Left colon (tissue), 2 donors: ENCODE measurements around the gene CHN1. TPM values are rescaled to one million over a fixed set of nuclear protein-coding genes. Genes with fewer than 3 reads are reported as not detected.

Source experiments
- ATAC-seq: fragments of 200-7000 bp; cut with Tn5 transposase; one replicate; pipeline ENCODE4 v1.9.1; 2020; ENCODE audit warnings: mild to moderate bottlenecking, moderate library complexity
- DNase-seq, 2 donors: peaks; one replicate each; pipeline ENCODE4 v3.0.0-alpha.2; 2020
- intact Hi-C, 2 donors: fragments of 100-400 bp; cut with DNase I in 1 of 2; cut with micrococcal nuclease in 1 of 2; formaldehyde crosslinking; loops; one replicate each; pipeline versions ENCODE4 v1.11.2 to v1.14.0; 2022; cut with DNase I, micrococcal nuclease
- total RNA-seq, 2 donors: library from RNA; stranded (reverse); fragmentation: NEBNext Ultra II Directional; extraction: Animal tissue kit (Norgen Biotek cat#: 25700); gene quantifications; one replicate each; pipeline ENCODE4 v1.2.1, GENCODE V29; 2021
- donor health status: DM: no; HTN: no; CAD: no.
- donor health status: DM: yes; HTN: yes; CAD: no.

CHN1 gene
- total RNA-seq, 2 donors from 2014 or later = 1.6 to 2.3 TPM

- ATAC-seq (no peak), DNase-seq (no peak)
- intact Hi-C loops = no loop called here
These were observed 20.6 kb downstream of the CHN1 start for GRCh38 chr2:174984561-174984960.

DNA sequence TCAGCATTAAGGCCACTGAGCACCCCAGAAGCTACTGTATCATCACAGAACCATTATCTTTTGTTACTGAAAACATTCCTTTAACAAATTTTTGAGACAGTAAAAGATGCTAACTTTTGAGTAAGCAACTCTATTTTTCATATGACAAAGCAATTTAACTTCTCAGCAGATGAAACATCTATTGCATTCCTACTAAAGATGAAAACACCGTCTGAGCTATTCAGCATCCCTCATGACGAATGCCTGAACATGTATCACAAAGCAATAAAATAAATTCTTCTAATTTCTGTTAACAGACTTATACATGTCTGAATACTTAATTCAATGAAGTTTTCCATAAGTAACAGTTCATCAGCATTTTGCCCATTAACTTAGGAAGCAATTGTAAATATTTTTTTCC, 23.9 kb downstream of the CHN1 start:
- DNase-seq = no peak
- intact Hi-C loops = no loop called here
- ATAC-seq = no peak

DNA sequence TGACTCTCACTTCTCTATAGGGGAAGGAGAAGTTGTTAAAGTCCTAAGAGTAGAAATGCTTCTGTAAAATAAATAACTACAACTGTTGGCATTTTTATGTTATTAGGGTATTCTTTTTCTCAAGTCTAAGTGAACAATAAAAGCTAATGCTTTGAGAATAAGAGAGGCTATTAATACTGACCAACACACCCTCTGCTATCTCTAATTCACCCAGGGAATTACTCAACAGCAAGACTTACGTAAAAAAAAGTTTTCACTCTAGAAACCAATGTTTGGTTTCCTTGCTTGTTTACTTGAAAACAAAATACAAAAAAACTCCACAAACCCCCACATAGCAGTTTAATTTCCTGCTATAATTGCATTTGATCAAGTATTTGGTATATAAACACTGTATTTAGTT, 25.2 kb downstream of the CHN1 start:
- intact Hi-C loops = no loop called here
- ATAC-seq = no peak

GRCh38 chr2:174977364-174977763, 27.8 kb downstream of the CHN1 start:
- ATAC-seq (no peak), DNase-seq (no peak)
- intact Hi-C loops = no loop called here

More for the DNA sequence above, 25.2 kb downstream of the CHN1 start:
- no peak for DNase-seq

GRCh38 chr2:174974131-174974530, 31.1 kb downstream of the CHN1 start:
- intact Hi-C loops = no loop called here
- no peak for ATAC-seq
- no peak for DNase-seq

DNA sequence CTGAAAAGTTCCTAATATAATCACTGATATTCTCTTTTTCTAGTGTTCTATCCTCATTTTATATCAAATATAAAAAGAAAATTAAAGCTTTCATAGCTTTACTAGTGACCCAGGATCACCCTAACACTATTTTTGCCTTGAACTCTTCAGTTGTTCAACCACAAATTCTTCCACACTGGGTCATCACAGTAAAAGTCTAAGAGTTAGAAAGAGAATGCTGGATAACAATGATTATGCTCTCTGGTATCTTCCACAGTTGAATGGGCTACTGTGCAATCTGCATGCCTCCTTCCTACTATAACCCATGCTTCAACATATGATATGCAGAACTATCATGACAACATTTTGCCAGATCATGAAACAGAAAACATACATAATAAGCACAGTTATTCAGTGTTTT, 32.3 kb downstream of the CHN1 start:
- no peak for ATAC-seq
- intact Hi-C loops = no loop called here
- no peak for DNase-seq

- DNase-seq = peak; percentile 41 to 51
- intact Hi-C loops = no loop called here
- peak; percentile 98 for ATAC-seq
These were observed 33.1 kb downstream of the CHN1 start for GRCh38 chr2:174971868-174972781.

DNA sequence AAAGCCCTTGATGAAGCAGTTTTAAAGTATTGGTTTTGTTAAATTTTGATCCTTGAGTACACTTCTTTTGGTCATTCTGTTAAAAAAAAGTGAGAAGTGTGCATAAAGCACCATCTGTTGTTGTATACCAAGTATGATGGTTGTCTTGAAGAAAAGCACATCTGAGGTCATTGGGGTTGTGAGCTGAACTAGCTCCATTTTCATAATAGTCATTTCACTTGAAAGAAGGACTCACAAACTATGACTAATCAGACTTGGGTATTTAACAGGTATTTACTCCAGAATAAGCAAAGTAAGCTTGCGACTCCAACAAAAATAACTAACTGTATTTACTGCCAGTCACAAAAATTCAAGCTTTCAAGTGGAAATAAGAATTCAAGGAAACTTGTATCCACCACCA, 35.1 kb downstream of the CHN1 start:
- intact Hi-C loops = no loop called here
- DNase-seq (no peak), ATAC-seq (no peak)

DNA sequence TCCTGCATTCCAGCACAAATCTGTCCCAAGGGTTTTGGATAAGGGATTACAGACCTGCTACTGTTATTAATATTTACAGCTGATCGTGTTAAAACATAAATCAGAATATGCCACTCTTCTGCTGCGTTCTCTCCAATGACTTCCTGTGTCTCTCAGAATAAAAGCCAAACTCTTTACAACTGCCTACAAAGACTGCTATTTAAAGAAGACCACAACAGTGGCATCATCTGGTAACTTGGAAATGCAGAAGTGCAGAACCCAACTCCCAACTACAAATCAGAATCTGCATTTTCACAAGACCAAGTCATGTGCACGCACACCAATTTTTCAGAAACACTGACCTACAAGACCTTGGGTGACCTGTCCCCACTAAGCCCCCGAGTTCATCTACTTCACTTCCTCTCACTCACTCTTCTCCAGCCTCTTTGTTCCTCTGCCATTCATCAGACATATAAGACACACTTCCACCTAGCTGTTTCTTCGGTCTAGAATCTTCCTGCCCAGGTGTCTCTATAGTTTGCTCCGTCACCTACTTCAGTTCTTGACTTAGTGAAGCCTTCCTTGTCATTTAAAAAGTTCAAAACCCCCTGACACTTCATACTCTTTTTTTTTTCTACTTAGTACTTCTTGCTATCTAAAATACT, 36.0 kb downstream of the CHN1 start:
- no peak for ATAC-seq
- no peak for DNase-seq
- intact Hi-C loops = no loop called here

GRCh38 chr2:174967691-174968260, 37.4 kb downstream of the CHN1 start:
- no peak for ATAC-seq
- DNase-seq = no peak
- intact Hi-C loops = no loop called here

DNA sequence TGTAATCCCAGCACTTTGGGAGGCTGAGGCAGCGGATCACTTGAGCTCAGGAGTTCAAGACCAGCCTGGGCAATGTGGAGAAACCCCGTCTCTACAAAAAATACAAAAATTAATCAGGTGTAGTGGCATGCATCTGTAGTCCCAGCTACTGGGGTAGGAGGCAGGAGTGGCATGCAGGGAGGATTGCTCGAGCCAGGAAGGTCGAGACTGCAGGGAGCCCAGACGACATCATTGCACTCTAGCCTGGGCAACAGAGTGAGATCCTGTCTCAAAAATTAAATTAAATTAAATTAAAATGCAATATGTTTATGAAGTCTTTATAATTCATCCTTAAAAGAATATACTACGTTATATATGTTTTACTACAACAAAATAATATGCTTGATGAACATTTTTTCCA, 38.1 kb downstream of the CHN1 start:
- no peak for DNase-seq
- no peak for ATAC-seq
- intact Hi-C loops = no loop called here

DNA sequence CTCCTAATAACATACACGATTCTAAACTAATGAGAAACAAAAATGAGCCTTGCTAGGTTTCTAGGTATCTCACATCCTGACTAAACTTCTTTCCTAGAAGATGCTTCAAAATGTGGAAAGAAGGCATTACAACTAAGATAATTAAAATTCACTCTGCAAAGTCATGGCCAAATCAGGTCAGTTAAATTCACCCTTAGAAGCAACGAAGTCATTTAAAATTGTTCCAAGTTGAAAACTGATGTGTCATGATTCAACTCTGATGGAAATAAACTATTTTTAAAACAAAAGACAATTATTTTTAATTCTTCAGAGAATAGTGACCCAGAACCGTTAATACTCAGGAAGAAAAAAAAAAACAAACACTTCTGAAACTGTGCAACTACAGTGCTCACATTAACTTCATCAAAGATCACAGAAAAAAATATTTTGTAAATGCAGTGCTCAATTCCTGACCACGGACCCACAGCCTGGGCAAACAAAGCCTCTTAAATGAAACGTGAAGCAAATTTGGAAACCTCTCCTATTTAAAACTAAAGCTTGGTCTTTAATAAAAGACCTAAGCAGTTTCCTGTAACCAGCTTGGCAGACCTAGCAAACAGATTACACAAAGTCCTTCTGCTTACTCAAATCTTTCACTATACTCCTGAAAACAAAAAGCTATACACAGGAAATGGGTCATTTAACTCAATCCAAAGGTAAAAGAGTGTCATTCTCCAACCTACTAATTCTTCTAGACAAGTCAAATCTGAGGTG, 39.0 kb downstream of the CHN1 start:
- DNase-seq = no peak
- no peak for ATAC-seq
- intact Hi-C loops = no loop called here

GRCh38 chr2:174965551-174965950, 39.6 kb downstream of the CHN1 start:
- no peak for ATAC-seq
- no peak for DNase-seq
- intact Hi-C loops = no loop called here

- no peak for DNase-seq
- intact Hi-C loops = no loop called here
- ATAC-seq = no peak
These were observed 40.8 kb downstream of the CHN1 start for GRCh38 chr2:174964404-174964803.

GRCh38 chr2:174963437-174964400, 41.5 kb downstream of the CHN1 start:
- ATAC-seq (no peak), DNase-seq (no peak)
- intact Hi-C loops = no loop called here

DNA sequence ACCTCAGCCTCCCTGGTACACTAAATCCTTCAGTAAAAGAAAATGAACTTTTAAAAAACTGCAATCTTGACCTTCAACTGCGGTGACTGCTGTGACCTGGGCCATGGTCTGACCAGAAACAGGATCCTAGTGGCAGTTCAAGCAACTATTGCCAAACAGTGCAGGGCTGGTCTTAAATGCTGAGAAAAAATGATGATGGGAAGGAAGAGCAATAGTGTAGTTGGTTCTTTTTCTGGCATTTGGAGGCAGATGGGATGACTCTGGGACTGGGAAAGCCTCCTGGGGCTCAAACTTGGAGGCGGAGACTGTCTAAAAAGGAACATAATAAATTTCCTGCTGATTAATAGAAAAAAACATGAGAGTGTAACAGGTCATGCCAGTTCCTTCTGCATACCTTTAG, 45.4 kb downstream of the CHN1 start:
- ATAC-seq = no peak
- intact Hi-C loops = no loop called here
- no peak for DNase-seq

DNA sequence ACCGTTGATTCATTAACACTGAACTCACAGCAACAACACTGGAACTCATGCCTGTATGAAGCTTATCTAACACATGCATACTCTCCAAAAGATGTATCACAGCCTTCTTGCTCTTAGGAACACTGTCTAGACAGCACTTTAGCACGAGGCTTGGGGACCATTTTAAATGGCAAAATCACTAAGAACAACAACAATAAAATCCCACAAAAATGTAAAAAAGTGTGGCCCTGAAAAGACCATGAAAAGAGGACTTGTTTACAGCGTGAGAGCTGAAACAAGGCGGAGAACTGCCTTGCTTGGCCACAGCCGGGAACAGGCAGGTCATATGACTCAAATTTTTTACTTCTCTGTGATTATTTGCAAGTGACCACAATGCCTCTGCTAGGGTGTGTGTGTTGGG, 48.1 kb downstream of the CHN1 start:
- no peak for DNase-seq
- ATAC-seq = no peak
- intact Hi-C loops = no loop called here

GRCh38 chr2:174952607-174953006, 52.6 kb downstream of the CHN1 start:
- no peak for DNase-seq
- intact Hi-C loops = no loop called here

More at GRCh38 chr2:174952607-174953006, 52.6 kb downstream of the CHN1 start:
- peak; percentile 24 for ATAC-seq
